ENCODE data around the gene DPEP2NB.
A peak's percentile ranks its signal among the peaks of the same experiment; 100 is the strongest.

- TF ChIP-seq CTCF (IDR thresholded peaks at IDR 0.05) (peak; percentile 80 to 94 (median 89)), POLR2A (IDR thresholded peaks at IDR 0.05) (no peak)
These were observed 25.0 kb upstream of the DPEP2NB start for GRCh38 chr16:68040506-68041288.

Data from esophagus squamous epithelium (tissue), 4 donors.